ENCODE measurements around the gene SNTN. TPM values are rescaled to one million over a fixed set of nuclear protein-coding genes. Genes with fewer than 3 reads are reported as not detected.

Gene SNTN
- total RNA-seq, 4 donors from 2014 or later: not detected

- TF ChIP-seq, protein P1, sequence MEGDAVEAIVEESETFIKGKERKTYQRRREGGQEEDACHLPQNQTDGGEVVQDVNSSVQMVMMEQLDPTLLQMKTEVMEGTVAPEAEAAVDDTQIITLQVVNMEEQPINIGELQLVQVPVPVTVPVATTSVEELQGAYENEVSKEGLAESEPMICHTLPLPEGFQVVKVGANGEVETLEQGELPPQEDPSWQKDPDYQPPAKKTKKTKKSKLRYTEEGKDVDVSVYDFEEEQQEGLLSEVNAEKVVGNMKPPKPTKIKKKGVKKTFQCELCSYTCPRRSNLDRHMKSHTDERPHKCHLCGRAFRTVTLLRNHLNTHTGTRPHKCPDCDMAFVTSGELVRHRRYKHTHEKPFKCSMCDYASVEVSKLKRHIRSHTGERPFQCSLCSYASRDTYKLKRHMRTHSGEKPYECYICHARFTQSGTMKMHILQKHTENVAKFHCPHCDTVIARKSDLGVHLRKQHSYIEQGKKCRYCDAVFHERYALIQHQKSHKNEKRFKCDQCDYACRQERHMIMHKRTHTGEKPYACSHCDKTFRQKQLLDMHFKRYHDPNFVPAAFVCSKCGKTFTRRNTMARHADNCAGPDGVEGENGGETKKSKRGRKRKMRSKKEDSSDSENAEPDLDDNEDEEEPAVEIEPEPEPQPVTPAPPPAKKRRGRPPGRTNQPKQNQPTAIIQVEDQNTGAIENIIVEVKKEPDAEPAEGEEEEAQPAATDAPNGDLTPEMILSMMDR (IDR thresholded peaks at IDR 0.05; ENCODE audit: low read depth): no peak
Observed at GRCh38 chr3:63693351-63693750, 40.9 kb downstream of the SNTN start.

- TF ChIP-seq, protein P1 (IDR thresholded peaks at IDR 0.05; ENCODE audit: low read depth): no peak
Observed at GRCh38 chr3:63705092-63705645, 52.7 kb downstream of the SNTN start.

DNA sequence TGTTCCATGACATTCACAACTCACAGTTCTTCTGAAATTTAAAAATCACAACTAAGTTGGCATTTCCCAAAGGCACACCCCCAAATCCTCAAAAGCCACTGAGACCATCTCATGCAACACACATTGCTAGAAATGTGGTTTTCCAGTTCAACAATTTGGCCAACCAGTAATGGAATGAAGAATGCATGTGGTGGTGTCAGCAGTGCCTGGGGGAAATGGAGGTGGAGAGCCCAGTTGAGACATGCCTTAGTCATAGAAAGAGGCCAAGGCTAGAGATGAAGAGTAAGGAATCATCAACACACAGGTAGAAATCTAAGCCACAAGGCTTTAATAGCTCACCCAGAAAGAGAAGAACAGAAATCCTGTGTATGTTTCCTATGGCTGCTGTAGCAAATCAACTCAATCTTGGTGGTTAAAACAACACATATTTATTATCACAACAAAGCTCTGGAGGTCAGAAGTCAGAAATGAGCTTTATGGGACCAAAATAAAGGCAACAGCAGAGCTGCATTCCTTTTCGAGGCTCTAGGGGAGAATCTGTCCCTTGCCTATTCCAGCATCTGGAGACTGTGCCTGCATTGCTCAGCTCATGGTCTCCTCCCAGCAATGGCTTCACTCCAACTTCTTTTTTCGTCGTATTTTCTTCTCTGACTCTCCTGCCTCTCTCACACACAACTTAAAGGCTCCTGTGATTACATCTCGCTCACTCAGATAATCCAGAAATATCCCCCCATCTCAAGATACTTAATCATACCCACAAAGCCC lies 54.0 kb downstream of the SNTN start:
- TF ChIP-seq, protein P1 (IDR thresholded peaks at IDR 0.05; ENCODE audit: low read depth): no peak

- TF ChIP-seq, protein P1 (IDR thresholded peaks at IDR 0.05; ENCODE audit: low read depth): no peak
Observed at GRCh38 chr3:63707731-63708130, 55.3 kb downstream of the SNTN start.

- TF ChIP-seq, protein P1 (IDR thresholded peaks at IDR 0.05; ENCODE audit: low read depth): no peak
Observed at GRCh38 chr3:63709576-63709975, 57.1 kb downstream of the SNTN start.

Other genes with a start within 250 kb of the SNTN start
- gene C3orf49, start 166.6 kb downstream of the SNTN start, total RNA-seq: not detected
- gene THOC7, start 211.1 kb downstream of the SNTN start, total RNA-seq: 100 to 1,000 TPM in 1 of 4 donors, 10 to 100 TPM in 3; 32.0 to 113 (median 49.6) TPM
- gene ATXN7, start 211.2 kb downstream of the SNTN start, total RNA-seq: 10 to 100 TPM; 22.2 to 42.8 (median 35.0) TPM